Breast epithelium (tissue), 4 donors: ENCODE measurements around the gene MRPS23. TPM values are rescaled to one million over a fixed set of nuclear protein-coding genes. Genes with fewer than 3 reads are reported as not detected.

ENCODE experiments used
- DNase-seq, 2 donors: peaks; one replicate each; pipeline ENCODE4 v3.0.0-alpha.2; 2019; ENCODE audit warnings: low spot score in 2 of 2
- H3K27ac ChIP-seq, 2 donors: fragments of 200-600 bp; sonication (generic) in 1 of 2; one replicate each; pipeline ENCODE4 v1.5.1; 2016 to 2019; ENCODE audit warnings: mild to moderate bottlenecking in 1 of 2
- H3K27me3 ChIP-seq, 2 donors: fragments of 200-600 bp; sonication (generic) in 1 of 2; one replicate each; pipeline versions ENCODE4 v1.5.1 to v1.6.0; 2017 to 2019; ENCODE audit warnings: control low read depth in 1 of 2, mild to moderate bottlenecking in 1 of 2
- H3K36me3 ChIP-seq: fragments of 200-600 bp; one replicate; pipeline ENCODE4 v1.5.1; 2019
- H3K4me1 ChIP-seq, 2 donors: fragments of 200-600 bp; sonication (generic); one replicate each; pipeline ENCODE4 v1.5.1; 2016 to 2019; ENCODE audit warnings: control low read depth in 1 of 2
- H3K4me3 ChIP-seq, 3 donors: fragments of 200-600 bp; sonication (generic); 1 replicate in 2 of 3; 2 replicates in 1 of 3; pipeline ENCODE4 v1.5.1; 2016 to 2019; ENCODE audit warnings: mild to moderate bottlenecking in 3 of 3, moderate library complexity in 2 of 3
- H3K9me3 ChIP-seq, 2 donors: fragments of 200-600 bp; sonication (generic) in 1 of 2; one replicate each; pipeline ENCODE4 v1.5.1; 2016 to 2019; ENCODE audit warnings: control low read depth in 1 of 2
- POLR2A ChIP-seq: fragments of 450-650 bp; IDR thresholded peaks from one replicate; pipeline ENCODE4 v1.6.1; 2016; ENCODE audit warnings: antibody characterized with exemption, mild to moderate bottlenecking, moderate library complexity
- POLR2AphosphoS5 ChIP-seq, 3 donors: sonication (generic); formaldehyde crosslinking; IDR thresholded peaks; one replicate each; pipeline ENCODE4 v1.6.1; 2017; ENCODE audit warnings: antibody characterized with exemption in 3 of 3
- intact Hi-C: fragments of 100-400 bp; cut with DNase I; formaldehyde crosslinking; loops from one replicate; pipeline ENCODE4 v1.15.1; 2023; ENCODE audit warnings: low total_unique reads
- total RNA-seq, 3 donors: library from RNA; depleted of rRNA; stranded (reverse); fragments of >200 nt; gene quantifications; one replicate each; pipeline ENCODE4 v1.1.0, GENCODE V29; 2016
- TF ChIP-seq, protein P1 (sequence below), 3 donors: fragments of 450-650 bp; IDR thresholded peaks; one replicate each; pipeline ENCODE4 v1.5.1; 2016 to 2017; ENCODE audit warnings: antibody characterized with exemption in 3 of 3, mild to moderate bottlenecking in 3 of 3, moderate library complexity in 3 of 3

MRPS23 gene
- total RNA-seq, 3 donors from 2014 or later, result 7.5 to 10.7 (median 8.2) TPM

- TF ChIP-seq, protein P1, sequence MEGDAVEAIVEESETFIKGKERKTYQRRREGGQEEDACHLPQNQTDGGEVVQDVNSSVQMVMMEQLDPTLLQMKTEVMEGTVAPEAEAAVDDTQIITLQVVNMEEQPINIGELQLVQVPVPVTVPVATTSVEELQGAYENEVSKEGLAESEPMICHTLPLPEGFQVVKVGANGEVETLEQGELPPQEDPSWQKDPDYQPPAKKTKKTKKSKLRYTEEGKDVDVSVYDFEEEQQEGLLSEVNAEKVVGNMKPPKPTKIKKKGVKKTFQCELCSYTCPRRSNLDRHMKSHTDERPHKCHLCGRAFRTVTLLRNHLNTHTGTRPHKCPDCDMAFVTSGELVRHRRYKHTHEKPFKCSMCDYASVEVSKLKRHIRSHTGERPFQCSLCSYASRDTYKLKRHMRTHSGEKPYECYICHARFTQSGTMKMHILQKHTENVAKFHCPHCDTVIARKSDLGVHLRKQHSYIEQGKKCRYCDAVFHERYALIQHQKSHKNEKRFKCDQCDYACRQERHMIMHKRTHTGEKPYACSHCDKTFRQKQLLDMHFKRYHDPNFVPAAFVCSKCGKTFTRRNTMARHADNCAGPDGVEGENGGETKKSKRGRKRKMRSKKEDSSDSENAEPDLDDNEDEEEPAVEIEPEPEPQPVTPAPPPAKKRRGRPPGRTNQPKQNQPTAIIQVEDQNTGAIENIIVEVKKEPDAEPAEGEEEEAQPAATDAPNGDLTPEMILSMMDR (IDR thresholded peaks at IDR 0.05), result no peak
- TF ChIP-seq POLR2A (no peak), POLR2AphosphoS5 (IDR thresholded peaks at IDR 0.05) (no peak)
- H3K27me3 ChIP-seq, result no peaks in the 10 kb centered on the region
- H3K4me3 ChIP-seq, result no peak overlapping the region
- no peaks in the 10 kb centered on the region for H3K36me3 ChIP-seq
- H3K27ac ChIP-seq, result peak overlapping the region; percentile 22 to 34
- H3K4me1 ChIP-seq, result peaks cover 12 to 31% of the 10 kb centered on the region in 2 donors
- H3K9me3 ChIP-seq, result no peaks in the 10 kb centered on the region
- no peak for DNase-seq
- intact Hi-C loops, result no loop called here
Measured at GRCh38 chr17:57879437-57880085, 29.7 kb upstream of the MRPS23 start.

GRCh38 chr17:57877803-57878377, 28.0 kb upstream of the MRPS23 start:
- no peak overlapping the region for H3K27ac ChIP-seq
- no peaks in the 10 kb centered on the region for H3K27me3 ChIP-seq
- intact Hi-C loops, result no loop called here
- no peaks in the 10 kb centered on the region for H3K36me3 ChIP-seq
- TF ChIP-seq POLR2A (no peak), POLR2AphosphoS5 (IDR thresholded peaks at IDR 0.05) (no peak)
- TF ChIP-seq, protein P1 (IDR thresholded peaks at IDR 0.05), result no peak
- H3K9me3 ChIP-seq, result no peaks in the 10 kb centered on the region
- peaks cover 21 to 40% of the 10 kb centered on the region in 2 donors for H3K4me1 ChIP-seq
- no peak for DNase-seq
- H3K4me3 ChIP-seq, result no peak overlapping the region

DNA sequence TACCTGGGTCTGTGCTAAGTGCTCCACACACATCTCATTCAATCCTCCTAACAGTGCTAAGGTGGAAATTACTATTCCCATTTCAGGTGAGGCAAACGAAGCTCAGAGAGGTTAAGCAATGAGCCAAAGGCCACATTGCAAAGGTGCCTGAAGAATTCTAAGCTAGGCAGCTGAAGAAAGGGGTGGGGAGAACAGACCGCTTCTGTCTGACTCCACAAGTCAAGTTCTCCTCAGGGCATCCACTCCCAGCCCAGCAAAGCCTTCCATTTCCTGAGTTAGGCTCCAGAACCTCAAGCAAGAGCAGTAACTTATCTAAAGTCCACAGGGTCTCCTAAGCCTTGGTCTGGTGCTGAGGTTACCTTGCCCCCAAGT, 27.0 kb upstream of the MRPS23 start:
- peaks cover 21 to 37% of the 10 kb centered on the region in 2 donors for H3K4me1 ChIP-seq
- intact Hi-C loops, result no loop called here
- no peaks in the 10 kb centered on the region for H3K36me3 ChIP-seq
- no peak overlapping the region for H3K4me3 ChIP-seq
- no peak for TF ChIP-seq POLR2AphosphoS5 (IDR thresholded peaks at IDR 0.05)
- no peak for TF ChIP-seq POLR2A
- no peaks in the 10 kb centered on the region for H3K27me3 ChIP-seq
- no peaks in the 10 kb centered on the region for H3K9me3 ChIP-seq
- no peak for DNase-seq
- H3K27ac ChIP-seq, result peak overlapping the region in 1 of 2 donors; percentile 85

DNA sequence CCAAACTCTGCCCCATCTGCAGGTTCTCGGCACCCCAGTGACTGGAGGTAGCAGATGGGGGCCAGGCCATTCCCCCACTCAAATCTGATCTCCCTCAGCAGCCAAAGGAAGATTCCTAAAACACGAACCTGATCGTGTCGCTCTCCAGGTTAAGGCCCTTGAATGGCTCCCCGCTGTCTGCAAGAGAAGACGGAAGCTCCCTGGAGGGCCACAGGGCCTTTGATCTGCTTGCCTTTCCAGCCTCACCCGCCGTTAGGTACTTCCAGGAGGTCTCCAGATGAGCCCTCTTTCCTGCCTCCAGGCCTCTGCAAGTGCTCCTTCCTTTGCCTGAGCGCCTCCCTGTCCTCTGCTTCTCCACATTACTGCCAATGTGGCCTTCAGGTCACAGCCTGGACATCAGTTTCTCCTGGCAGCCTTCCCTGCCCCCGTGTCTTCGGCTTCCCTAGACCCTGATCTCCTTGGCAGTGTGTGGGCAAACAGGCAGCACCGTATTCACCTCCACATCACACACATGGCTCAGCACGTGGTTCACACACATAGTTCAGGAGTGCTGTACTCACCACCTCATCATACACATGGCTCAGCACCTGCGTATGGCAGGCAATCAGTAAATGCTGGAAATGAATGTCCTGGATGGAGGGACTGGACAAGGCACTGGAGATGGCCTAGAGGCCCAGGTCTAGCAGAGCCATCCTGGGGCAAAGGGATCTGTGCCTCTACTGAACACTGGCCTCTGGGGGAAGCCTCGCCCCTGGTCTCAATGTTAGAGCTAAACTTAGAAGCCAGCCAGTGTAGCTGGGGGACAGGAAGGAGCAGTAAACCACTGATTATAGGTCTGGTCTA, 26.4 kb upstream of the MRPS23 start:
- TF ChIP-seq, protein P1 (IDR thresholded peaks at IDR 0.05), result no peak
- no peak for TF ChIP-seq POLR2AphosphoS5 (IDR thresholded peaks at IDR 0.05)
- no peak for TF ChIP-seq POLR2A
- intact Hi-C loops, result no loop called here
- Histone ChIP-seq H3K4me3 (no peak overlapping the region), H3K4me1 (peaks cover 21 to 31% of the 10 kb centered on the region in 2 donors), H3K27me3 (no peaks in the 10 kb centered on the region), H3K27ac (peak overlapping the region; percentile 85 to 90), H3K9me3 (no peaks in the 10 kb centered on the region), H3K36me3 (no peaks in the 10 kb centered on the region)
- no peak for DNase-seq

DNA sequence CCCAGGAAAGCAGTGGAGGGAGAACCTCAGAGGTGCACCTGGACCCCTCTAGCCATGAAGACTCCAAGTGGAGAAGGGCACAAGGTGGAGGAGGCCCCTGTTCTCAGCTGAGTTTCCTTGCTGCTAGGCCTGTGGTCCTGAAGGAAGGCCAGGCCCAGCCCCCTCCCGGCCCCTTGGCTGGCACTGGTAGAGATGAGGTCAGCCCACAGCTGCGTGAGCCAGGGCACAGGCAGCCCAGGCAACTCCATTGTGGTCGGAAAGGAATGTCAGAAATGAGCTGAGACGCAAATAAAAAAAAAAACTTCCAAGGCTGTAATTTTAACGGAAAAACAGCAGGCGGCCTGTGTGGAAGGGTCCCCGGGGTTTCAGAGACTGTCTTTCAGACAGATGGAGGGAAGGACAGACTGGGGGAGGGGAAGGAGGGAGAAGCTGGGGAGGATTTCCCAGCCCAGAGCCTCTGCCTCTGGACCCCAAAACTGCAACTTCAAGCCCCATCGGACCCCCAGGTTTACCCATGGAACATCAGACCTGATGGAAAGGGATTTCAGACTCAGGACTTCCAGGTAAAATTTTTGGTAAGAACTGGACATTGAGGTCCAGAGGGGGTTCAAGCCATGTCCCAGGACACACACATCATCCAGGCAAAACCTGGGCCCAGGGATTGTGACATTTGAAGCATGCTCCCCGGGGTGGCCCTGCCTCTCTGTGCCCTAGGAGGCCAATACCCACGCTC, 25.6 kb upstream of the MRPS23 start:
- intact Hi-C loops, result no loop called here

More for the DNA sequence above, 25.6 kb upstream of the MRPS23 start:
- DNase-seq, result peak; percentile 83 to 94
- Histone ChIP-seq H3K4me3 (peak overlapping the region in 1 of 3 donors; percentile 61), H3K27me3 (no peaks in the 10 kb centered on the region), H3K36me3 (no peaks in the 10 kb centered on the region), H3K9me3 (no peaks in the 10 kb centered on the region), H3K4me1 (peaks cover 21 to 26% of the 10 kb centered on the region in 2 donors), H3K27ac (peak overlapping the region; percentile 85 to 90)
- TF ChIP-seq POLR2AphosphoS5 (IDR thresholded peaks at IDR 0.05), result peak; percentile 33 to 71 (median 61)
- TF ChIP-seq, protein P1 (IDR thresholded peaks at IDR 0.05), result peak; percentile 43 to 85 (median 77)
- TF ChIP-seq POLR2A, result no peak
